HG02798 (cell line): Measurements from ENCODE around the gene AMT.
A peak's percentile ranks its signal among the peaks of the same experiment; 100 is the strongest.

ENCODE experiments used
- ATAC-seq: cut with Tn5 transposase; IDR thresholded peaks from one replicate; pipeline ENCODE4 v1.9.1; 2021; ENCODE audit warnings: mild to moderate bottlenecking; ENCODE audit not compliant: unreplicated experiment, poor library complexity

AMT gene, protein sequence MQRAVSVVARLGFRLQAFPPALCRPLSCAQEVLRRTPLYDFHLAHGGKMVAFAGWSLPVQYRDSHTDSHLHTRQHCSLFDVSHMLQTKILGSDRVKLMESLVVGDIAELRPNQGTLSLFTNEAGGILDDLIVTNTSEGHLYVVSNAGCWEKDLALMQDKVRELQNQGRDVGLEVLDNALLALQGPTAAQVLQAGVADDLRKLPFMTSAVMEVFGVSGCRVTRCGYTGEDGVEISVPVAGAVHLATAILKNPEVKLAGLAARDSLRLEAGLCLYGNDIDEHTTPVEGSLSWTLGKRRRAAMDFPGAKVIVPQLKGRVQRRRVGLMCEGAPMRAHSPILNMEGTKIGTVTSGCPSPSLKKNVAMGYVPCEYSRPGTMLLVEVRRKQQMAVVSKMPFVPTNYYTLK

DNA sequence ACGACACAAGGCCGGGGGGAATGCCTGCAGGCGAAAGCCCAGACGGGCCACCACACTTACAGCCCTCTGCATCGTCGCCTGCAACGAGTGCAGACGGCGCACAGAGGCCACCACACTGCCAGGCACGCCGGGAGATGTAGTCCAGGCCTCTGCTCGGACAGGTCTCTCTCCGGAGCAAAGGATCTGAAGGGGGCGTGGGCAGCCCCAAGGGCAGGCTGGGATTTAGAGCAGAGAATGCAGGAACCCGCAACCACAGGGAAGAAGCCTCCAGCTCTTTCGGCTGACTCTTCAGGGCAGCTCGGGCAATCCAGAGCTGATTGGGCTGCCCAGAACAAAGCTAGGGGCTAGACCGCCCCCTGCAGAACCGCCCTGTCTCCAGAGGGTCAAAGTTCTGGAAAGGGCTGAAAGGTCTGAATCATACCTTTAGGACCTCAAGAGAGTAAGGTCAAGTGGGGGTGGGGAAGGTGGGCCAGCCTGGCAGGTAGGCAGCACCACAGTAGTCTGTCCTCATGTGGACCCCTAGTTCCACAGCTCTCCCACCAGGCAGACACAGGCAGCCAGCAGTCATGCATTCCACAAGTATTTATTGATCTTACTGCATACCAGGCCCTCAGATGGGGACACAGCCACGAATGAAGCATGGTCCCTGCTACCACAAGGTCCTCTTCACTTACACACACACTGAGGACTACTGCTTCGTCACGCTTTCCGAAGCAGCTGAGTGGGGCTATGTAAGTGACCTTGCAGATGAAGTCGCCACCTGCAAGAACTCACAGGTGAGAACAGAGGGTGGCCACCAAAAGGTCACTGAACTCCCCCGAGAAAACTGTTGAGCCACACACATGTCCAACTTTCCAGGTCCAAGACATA is at the start of gene AMT:
Gene AMT, minus strand, starts transcription at position 95 of the 870 bp plus-strand sequence. Its CDS starts 23 bp downstream, at position 72.
- no peak for ATAC-seq

DNA sequence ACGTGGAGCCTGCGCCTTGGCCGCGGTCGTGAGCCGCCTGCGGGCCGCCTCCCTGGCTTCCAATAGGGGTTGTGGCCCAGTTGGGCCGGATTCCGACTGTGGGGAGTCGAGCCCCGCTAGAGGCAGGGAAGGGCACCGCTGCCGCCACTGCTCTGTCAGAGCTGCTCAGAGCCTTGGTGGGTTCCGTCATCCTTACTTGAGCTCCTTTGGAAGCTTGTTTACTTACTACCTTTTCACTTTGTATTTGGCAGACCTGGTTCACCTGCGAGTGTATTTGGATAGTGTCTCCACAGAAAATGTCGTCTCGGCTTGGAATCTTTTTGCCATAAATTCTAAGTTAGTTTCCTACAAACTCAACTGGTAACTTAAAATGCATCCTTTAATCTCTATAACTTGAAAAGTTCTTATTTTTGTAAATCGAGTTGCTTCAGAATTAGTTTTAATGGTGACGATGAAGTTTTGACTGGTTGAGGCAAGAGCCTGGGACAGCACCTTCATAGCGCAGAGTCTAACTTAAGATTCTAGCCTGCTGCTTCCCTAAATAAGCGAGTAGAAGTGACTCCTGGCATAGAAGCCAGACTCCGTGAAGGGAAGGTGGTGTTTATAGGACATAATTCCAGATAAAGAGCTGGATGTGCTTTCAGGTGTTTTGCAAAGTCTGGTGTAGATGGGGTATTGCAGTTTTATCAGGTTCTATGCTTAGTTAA is 48.6 kb upstream of the AMT start:
- peak; percentile 22 for ATAC-seq

DNA sequence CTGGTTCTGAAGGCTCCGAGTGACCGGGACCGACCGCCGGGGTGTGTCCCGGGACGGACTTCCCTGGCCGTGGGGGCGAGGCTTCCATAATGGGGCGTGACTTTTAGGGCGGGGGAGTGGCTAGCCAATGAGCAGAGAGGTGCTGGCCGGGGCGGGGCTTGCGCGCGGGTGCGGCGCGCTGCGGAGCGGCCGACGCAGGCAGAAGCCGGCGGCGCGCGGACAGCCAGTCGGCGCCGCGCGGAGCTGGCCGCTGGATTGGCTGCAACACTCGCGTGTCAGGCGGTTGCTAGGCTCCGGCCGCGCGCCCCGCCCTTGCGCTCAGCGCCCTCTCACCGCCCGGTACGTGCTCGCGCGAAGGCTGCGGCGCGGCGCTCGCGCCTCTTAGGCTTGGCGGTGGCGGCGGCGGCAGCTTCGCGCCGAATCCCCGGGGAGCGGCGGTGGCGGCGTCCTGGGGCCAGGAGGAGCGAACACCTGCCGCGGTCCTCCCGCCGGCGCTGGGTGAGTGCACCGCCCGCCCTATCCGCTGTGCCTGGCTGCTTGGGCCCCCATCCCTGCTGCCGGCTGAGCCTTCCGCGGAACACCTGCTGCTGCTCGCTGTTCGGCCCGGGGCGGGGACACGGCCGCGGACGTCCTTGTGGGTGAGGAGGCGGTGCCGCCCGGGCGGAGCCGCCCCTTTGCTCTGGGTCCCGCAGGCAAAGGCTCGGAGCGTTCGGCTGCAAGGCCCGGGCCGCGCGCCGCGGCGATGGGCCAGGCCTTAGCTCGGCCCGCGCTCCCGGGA is 47.9 kb upstream of the AMT start, which contains the start of gene DAG1:
Gene DAG1, plus strand, starts transcription at position 332 of the 778 bp plus-strand sequence. CDS start 40,268 bp downstream, outside the sequence.
- peak; percentile 87 for ATAC-seq

DNA sequence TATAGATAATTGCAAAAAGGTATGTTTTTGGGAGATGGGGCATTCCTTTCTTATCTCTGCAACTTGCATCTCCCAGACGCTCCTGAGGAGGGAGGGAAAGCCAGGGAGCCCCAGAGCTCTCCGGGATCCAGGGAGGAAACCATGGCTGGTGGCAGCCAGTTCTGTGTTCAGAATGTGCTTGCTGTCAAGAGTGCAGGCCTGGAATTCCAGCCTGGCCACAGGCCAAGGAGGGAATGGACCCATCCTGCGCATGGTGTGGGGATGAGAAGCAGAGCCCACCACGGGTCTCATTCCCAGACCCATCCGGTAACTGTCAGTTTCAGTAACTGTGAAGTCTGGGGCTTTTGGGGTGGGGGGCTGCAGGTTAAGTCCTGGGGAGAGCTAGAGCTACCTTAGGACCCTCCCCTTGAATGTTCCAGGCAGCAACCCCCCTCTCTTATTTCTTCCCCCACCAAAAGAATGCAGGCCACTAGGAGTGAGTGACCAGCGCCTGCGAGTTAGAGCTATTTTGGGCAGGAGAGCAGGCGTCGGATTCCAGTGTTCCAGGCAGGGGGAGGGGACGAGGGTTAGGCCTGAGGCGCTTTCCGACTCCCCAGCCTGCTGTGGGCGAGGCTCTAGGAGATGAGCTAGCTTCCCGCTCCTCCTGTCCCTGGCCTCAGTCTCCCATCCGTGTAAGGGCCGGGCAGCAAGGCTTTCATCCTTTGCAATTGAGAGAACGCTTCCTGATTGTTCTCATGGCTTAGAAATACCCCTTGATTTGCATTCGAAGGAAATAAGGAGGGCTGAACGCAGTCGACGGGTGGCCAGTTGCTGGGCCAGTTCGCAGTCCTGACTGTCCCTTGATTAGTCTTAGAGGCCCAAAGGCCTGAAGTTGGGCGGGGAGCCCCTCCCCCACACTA is 47.0 kb upstream of the AMT start:
- ATAC-seq = no peak

DNA sequence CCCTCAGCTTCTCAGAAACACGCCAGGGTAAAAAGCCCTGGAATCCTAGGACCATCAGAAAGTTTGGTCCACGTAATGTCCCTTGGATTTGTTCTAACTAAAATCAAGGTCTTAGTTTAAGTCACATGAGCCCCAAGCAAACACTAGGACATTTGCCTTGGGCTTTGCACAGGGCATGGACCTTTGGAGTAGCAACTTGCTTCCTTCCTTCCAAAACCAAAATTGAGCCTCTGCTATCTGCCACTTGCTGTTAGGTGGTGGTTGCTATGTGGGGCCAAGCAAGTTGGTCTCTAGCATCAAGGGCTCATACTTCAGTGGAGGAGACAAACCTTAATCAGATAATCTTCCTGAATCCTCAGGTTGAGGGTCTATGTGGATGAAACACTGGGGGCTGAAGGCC is 43.8 kb upstream of the AMT start:
- no peak for ATAC-seq

DNA sequence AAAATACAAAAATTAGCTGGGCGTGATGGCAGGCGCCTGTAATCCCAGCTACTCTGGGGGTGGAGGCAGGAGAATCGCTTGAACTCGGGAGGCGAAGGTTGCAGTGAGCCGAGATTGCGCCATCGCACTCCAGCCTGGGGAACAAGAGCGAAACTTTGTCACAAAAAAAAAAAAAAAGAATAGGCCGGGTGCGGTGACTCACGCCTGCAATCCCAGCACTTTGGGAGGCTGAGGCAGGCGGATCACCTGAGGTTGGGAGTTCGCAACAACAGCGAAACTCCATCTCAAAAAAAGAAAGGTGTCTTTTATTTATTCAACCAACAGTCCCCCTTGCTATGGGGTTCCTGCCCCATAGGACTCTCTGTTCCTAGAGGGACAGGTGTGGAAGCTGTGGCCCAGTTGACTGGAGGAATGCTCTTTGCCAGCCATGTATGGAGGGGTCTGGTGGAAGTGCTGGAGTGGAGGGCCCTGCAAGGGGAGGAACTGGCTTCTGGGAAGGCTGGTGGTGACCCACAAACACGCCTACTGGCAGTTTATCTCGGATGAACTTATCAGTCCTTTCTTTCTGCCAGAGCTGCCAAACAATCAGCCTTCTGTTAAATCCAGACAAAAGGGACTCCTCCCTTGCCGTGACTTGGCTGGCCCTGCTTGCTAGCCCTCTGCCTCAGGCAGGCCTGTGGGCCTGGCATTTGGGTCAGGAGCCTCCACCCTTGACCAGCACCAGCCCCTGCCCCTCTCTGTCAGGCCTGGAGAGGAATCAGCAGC is 43.2 kb upstream of the AMT start:
- no peak for ATAC-seq

DNA sequence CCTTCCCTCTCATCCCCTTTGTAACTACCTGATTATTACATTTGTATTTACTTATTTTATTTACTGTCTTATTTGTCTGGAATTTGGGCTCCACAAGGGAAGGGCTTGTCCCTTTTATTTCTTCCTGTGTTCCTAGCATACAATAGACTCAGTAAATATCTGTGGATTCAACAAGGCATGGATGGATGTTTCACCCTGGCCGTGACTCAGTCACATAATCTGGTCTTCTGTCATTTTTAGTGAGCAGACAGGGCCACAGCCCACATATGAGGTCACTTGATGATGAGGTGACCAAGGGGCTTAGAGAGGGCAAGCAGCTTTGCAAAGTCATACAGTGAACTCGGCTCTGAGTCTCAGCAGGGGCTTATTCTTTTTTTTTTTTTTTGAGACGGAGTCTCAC is 39.9 kb upstream of the AMT start:
- no peak for ATAC-seq

DNA sequence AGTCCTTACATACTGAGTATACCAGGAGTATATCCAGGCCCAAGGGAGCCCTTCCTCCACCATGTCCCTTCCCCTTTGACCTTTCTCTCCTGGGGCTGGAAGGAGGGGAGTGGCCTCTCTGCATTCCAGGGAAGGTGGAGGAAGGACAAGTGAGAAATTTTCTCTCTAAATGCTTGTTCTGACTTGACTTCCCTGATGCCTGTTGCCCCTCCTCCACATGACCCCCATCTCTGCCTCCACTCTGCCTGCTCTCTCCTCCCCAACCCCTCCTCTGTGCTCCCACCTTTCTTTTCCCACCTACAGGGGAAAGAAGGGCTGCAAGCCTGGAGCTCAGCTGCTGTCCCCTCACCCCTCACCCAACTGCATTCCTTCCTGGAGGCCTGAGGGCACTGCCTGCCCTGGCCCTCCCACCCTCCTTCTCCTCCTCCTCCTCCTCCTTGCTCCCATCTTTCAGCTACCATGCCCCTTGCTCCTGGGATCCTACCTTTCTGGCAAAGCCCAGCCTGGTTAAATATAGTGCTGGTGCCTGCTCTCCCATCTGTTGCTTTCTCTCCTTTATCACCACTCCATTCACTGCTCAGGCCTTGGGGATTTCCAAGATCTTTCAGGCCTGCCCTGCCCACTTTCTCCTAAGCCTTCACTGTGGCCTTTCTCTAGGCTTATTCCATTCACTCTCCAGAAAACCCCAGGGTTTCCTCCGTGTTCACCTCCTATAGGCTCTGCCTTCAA is 39.3 kb upstream of the AMT start:
- ATAC-seq = no peak

DNA sequence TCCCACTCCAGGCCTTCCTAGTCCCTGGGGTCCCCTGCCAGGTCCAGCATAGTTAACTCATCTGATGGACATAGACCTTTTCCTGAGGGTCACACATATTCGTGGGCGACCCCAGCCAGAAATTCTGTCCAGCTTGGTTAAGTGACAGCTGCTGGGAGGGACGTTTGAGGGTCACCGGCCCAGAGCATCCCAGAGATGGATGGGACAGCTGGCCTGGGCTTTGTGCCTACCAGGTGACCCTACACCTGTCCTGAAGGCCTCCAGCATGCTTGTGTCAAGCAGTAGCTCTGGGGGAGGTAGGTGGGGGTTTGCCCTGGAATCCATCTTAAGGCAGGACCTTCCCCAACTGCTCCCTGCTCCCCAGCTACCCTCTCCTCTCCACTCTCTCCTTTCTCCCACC is 38.7 kb upstream of the AMT start:
- ATAC-seq = no peak

DNA sequence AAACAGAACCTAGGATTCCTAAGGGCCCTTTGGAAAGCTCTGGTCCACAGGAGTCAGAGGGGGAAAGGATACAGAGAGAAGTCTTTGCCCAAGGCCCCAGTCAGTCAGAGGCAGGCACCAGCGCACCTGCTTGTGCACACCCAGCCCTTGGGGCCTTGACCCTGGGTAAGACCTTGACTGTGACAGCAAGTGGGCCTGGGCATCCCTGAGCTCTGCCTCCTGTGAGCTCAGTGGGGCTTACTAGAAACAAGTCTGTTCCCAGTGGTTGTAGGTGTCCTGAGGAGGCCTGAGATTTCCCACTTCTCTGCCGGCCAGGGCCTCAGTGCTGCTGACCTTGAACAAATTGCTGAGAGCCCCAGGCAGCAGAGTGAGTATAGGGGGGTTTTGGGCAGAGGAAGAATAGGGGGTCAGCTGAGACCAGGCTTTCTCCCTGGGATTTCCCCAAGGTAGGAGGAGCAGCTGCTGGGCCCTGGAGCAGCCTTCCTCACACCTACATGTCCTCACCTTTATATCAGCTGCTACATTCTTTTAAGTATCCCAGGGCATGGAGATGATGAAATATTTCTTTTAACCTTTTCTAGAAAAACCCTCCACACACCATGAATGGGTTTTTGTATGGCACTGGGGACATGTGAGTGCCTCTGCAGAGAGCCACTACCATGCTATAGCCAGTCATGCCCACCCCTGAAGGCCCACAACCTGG is 38.1 kb upstream of the AMT start:
- ATAC-seq = no peak

DNA sequence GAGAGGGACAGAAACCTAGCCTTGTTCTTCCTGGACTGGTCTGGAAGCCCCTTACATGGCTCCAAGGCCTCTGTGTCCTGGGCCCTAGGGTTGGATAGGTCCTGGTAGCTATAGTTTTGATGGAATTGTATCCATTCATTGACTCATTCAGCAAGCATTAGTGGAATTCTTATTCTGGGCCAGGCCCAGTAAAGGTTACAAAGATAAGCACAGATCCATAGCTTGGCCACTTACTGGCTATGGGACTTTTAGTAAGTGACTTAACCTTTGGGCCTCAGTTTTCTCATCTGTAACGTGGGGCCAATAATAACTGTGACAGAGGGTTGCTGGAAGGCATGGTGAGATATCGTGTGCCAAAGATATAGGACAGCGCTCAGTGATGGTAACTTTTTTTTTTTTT is 34.2 kb upstream of the AMT start:
- ATAC-seq = no peak

DNA sequence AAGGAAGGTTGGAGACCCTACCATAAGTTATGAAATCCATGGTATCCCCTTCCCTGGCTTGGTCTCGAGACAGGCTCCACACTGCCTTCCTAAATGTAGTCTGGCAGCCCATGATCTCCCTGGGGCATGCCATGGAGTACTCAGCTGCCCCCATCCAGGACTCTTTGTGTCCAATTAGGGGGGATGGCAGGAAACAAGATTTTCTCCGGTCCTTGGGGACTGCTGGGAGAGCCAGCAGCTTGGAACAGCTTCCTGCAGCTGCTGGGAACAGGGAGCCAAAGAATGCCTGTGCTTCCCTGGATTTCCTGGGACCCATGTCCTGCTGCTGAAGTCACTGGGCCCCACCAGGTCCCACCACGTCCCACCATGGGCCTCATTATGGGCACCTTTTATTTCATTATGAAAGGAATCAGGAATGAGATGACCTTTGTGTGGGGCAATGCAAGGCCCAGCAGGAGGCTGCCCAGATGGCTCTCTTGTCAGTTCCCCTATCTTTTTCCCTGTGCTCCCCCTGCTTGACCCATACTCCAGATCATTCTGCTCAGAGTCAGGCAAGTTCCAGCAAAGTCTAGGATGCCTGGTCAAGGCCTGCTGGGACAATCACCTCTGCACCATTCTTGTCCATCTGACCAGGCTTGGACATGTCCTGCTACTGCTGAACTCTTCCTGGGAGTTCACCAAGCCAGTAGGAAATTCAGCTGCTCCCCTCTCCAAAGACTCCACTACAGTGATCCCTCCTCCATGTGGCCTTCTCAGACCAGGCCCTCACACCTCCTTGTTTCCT is 32.8 kb upstream of the AMT start:
- no peak for ATAC-seq

DNA sequence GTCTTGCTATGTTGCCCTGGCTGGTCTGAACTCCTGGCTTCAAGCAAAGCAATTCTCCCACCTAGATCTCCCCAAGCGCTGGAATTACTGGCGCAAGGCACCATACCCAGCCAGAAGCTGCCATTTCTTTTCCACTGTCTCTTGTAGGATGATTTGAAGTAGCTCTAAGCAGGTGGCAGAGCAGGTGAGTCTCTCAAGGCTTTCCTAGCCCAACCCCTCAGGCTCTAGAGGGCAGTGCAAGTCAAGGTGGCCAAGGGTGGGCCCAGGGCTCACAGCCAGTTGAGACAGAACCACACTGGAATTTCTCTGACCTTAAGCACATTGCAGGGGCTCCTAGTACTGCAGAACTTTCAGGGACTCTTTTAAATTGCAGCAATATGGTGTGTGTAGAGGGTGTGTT is 32.2 kb upstream of the AMT start:
- no peak for ATAC-seq

DNA sequence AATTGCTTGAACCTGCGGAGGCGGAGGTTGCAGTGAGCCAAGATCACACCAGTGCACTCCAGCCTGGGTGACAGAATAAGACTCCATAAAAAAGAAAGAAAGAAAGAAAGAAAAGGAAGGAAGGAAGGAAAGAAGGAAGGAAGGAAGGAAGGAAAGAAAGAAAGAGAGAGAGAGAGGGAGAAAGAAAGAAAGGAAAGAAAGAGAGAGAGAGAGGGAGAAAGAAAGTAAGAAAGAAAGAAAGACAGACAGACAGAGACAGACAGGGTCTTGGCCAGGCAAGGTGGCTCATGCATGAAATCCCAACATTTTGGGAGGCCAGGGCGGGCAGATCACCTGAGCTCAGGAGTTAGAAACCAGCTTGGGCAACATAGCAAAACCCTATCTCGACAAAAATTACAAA is 31.3 kb upstream of the AMT start:
- ATAC-seq = no peak

DNA sequence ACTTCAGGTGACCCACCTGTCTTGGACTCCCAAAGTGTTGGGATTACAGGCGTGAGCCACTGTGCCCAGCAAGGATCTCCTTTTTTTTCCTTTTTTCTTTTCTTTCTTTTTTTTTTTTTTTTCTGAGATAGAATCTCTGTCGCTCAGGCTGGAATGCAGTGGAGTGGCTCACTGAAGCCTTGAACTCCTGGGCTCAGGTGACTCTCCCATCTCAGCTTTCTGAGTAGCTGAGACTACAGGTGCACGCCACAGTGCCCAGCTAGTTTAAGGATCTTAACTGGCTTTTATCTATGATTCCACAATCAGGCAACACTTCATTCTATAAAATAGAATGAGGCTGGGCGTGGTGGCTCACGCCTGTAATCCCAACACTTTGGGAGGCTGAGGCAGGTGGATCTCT is 23.1 kb upstream of the AMT start:
- no peak for ATAC-seq

DNA sequence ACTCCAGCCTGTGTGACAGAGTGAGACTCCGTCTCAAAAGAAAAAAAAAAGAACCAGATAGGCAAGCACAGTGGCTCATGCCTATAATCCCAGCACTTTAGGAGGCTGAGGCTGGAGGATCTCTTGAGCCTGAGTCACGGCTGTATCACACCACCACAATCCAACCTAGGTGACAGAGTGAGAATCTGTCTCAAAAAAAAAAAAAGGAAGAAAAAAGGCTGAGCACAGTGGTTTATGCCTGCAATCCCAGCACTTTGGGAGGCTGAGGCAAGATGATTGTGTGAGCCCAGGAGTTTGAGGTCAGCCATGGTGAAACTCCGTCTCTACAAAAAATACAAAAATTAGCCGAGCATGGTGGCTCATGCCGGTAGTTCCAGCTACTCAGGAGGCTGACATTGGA is 12.5 kb upstream of the AMT start:
- no peak for ATAC-seq
